GM18870 (cell line): ENCODE results near the gene NAB1.
"Not testable (repeated sequence)": the region's sequence is repeated elsewhere in the genome, so short reads cannot be mapped to it uniquely, and the experiment has no call there.

Experiments
- ATAC-seq: cut with Tn5 transposase; IDR thresholded peaks from one replicate; pipeline ENCODE4 v1.9.1; 2021; ENCODE audit warnings: moderate library complexity; ENCODE audit not compliant: unreplicated experiment

Gene NAB1

GRCh38 chr2:190670182-190670946, 21.5 kb downstream of the NAB1 start:
- peak; percentile 55 for ATAC-seq

DNA sequence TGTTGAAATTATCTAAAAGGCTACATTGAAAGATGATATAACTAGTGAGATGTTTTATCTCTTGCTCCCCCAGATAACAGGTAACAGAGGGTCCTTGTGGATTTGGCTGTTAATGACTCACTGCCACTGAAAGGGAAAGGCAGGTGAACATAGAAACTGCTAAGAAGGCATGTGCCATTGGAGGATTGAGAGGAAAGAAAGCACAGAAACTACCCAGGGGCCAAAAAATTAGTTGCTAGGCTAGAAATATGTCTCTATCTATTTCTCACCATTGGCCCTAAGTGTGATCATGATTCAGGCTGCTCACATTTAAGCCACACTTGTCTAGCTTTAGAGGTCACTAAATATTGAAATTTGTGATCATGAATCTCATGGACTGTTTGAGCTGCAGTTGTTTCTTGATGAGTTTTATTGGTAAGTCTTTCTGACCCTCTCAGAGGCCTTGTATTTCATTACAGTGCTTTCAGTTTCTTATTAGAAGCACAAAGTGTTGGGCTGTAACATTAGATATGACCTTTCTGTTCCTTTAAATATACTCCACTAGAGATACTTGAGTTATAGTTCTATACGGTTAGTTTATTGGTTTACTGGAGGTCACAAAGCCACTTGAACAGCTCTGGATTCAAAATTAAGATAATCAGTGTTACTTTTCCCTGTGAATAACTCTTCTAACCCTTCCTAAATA, 26.2 kb downstream of the NAB1 start:
- ATAC-seq = peak; percentile 39

DNA sequence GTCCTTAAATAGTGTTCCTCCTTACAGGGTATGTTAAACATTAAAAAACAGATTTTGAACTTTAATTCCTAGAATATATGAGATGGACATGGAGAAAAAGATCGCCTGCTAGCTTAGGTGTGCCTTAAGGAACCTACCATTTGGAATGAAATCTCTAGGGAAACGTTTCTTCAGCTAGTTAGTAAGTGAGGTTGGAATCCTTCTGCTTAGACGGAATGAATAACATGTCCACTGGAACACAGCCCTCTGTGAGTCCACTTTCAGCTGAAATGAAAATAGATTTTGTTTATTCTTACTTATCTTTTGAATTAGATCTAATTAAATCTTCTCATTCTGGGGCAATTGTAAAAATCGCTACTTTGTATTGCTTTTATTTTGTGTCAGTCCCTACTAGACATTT, 28.4 kb downstream of the NAB1 start:
- ATAC-seq = no peak

DNA sequence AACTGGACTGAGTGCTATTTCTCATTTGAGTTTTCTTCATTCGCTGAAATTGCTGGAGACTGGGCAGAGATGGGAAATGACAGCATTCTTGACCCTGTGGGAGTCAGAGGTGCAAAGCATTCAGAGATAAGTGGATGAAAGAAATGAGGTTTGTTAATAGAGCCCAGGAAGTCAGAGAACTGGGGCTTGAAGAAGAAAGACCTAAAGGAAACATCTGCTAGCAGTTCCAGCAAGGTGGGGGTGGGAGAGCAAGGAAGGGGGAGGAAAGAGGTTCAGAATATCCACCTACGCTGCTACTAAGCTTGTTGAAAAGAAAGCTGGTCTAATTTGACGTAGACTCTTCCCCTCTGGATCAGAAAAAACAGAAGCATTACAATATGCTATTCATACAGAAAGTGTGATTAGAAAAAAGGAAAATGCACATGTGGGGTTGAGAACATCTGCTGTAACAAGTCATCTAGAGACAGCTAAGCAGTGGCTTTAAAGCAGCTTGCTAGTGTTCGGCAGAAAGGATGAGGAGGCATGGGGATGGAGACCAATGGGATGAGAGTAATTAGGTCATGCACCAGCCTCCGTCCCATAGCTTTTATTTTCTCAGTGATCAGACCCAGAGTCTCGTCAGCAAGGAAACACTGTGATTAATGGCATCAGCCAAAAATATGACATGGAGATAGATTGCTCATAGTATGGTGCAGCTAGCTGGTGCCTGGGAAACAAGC, 29.7 kb downstream of the NAB1 start:
- peak; percentile 79 for ATAC-seq

GRCh38 chr2:190679391-190679790, 30.5 kb downstream of the NAB1 start:
- no peak for ATAC-seq

- ATAC-seq = peak; percentile 37
Observed at GRCh38 chr2:190679813-190680591, 31.1 kb downstream of the NAB1 start.

- no peak for ATAC-seq
Observed at GRCh38 chr2:190682168-190682567, 33.3 kb downstream of the NAB1 start.

GRCh38 chr2:190683802-190684201, 34.9 kb downstream of the NAB1 start:
- ATAC-seq = no peak

DNA sequence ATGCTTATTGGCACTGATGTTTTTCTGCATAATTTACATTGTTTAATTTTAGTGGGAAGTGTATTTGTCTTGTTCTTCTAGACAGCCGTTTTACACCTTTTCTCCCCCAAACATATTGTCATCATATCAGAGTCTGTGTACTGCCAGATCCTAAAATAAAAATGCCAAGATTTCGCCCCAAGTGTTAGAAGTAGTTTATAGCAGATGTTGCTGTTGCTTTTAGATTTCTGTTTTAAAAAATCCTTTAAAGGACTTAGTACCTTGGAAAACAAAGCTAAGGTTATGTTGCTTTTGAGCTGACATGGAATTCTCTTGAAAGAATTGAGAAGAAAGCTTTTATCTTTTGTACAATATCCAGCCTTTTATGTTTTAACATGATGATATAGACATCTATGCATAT, 36.0 kb downstream of the NAB1 start:
- ATAC-seq = no peak

GRCh38 chr2:190685333-190685732, 36.5 kb downstream of the NAB1 start:
- no peak for ATAC-seq

DNA sequence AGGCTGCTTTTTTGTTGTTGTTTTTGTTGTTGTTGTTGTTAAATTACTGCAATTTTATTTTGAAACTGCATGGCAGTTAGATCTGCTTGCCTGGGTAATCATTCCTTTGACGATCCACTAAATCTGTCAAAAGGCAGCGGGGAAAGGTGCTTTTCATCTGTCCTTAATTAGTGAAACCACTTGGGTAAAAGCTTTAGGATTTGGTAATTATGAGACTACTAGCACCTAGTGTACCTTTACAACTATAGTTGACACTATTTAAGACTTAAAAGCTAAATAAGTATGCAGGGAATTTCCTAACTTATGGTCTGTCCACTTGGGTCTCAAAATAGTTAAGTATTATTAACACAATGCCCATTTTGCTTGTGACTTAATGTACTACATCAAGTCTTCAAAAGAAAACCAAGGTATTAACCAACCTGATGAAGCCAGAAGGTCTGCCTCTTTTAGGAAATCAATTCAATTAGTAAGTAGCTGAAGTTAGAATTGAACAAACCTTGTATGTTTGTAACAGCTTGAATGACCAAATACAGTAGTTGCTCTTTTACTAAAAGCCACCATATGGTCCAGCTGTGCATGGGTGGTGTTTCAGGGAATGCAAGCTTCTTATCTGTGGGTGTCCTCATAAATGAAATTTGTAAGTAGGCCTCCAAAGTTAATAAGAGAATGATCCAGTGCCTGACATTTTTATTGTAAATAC, 44.8 kb downstream of the NAB1 start:
- peak; percentile 67 for ATAC-seq

DNA sequence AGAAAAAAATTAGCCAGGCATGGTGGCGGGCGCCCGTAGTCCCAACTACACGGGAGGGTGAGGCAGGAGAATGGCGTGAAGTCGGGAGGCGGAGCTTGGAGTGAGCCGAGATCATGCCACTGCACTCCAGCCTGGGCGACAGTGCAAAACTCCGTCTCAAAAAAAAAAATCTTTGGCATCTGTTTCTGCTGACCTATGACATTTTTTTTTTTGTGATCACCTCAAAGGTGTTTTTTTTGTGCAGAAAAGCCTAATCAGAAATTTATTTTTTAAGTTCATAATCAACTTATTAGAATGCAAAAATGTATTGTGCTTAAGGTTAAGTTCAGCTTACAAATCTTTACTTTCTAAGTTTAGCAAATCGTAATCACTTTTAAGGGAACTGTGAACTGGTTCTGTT, 45.6 kb downstream of the NAB1 start:
- no peak for ATAC-seq

- peak; percentile 37 for ATAC-seq
Observed at GRCh38 chr2:190695739-190696138, 46.9 kb downstream of the NAB1 start.

DNA sequence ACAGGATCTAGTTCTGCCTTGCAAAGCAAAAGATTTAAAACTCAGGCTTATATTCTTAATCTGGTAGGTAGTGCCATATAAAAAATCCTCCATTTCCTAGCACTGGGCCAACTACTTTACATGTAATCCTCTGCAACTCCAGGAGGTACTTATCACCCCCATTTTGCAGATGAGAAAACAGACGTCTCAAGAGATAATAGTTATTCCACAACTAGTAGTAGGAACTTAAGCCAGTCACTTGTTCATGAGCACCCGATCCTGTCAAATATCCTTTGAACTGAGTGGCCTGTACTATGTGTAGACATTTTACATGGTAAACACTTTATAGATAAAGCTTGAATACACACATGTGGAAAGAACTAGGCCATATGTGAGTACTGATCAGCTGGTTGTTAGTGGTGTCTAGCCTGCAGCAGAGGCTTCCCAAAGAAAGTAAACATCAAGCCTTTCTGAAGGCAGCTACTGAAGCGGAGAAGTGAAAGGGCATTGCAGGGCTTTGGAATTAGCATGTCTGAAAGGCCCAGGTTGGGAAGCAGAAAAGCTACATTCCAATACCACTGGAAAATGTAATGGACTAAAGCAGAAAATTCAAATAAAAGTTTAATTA, 48.0 kb downstream of the NAB1 start:
- no peak for ATAC-seq

DNA sequence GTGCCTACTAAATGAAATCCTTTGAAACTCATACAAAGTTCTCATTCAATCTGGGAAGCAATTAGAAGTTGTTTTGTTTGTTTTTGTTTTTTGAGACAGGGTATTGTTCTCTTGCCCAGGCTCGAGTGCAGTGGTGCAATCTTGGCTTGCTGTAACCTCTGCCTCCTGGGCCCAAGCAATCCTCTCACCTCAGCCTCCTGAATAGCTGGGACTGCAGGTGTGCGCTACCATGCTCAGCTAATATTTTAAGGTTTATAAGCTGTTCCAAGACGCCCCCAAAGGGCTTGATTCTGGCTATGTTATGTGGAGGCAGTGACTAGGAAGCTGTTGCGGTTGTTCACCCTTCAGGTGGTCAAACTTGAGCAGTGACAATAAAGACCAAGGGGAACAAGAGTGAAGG, 48.5 kb downstream of the NAB1 start:
- ATAC-seq = no peak

GRCh38 chr2:190698895-190699294, 50.0 kb downstream of the NAB1 start:
- ATAC-seq = no peak

GRCh38 chr2:190701586-190701985, 52.7 kb downstream of the NAB1 start:
- peak; percentile 74 for ATAC-seq

- no peak for ATAC-seq
Observed at GRCh38 chr2:190705280-190705679, 56.4 kb downstream of the NAB1 start.

DNA sequence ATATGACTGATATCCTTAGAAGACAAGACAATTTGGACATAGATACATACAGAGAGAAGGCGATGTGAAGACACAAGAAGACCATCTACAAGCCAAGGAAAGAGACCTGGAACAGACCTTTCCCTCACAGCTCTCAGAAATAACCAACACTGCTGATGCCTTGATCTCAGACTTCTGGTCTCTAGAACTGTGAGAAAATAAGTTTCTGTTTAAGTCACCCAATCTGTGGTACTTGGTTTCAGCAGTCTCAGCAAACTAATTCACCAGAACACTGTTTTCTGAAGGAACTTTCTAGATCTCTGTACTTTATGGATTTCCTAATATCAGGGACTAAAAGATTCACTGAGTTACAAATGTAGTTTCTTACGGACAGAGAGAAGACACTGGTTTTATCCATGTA, 58.8 kb downstream of the NAB1 start:
- ATAC-seq = no peak

DNA sequence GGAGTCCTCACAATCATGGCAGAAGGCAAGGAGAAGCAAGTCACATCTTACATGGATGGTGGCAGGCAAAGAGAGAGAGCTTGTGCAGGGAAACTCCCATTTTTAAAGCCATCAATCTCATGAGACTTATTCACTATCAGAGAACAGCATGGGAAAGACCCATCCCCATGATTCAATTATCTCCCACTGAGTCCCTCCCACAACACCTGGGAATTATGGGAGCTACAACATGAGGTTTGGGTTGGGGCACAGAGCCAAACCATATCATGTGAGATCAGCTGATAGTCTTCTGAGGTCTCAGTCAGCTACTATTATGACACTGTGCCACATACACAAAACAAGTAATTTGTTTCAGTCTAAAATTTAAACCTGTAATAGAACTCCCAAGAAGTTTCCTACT, 59.8 kb downstream of the NAB1 start:
- not testable (repeated sequence) for ATAC-seq
